Choroid plexus epithelial cell (primary cell): ENCODE measurements around the gene GSTM1.

Experiments
- DNase-seq: peaks from one replicate; pipeline ENCODE4 v3.0.0-alpha.2; 2010; ENCODE audit warnings: low read depth
- H3K4me3 ChIP-seq: 2 replicates; pipeline ENCODE4 v1.5.1; 2011; ENCODE audit warnings: low read depth, mild to moderate bottlenecking, control low read depth, low read length, moderate library complexity
- TF ChIP-seq, protein P1 (sequence below): conservative IDR thresholded peaks from 2 replicates; pipeline ENCODE4 v1.5.1; 2011; ENCODE audit warnings: low read depth, mild to moderate bottlenecking, control low read depth, inconsistent platforms, low read length, moderate library complexity

The GSTM1 gene

DNA sequence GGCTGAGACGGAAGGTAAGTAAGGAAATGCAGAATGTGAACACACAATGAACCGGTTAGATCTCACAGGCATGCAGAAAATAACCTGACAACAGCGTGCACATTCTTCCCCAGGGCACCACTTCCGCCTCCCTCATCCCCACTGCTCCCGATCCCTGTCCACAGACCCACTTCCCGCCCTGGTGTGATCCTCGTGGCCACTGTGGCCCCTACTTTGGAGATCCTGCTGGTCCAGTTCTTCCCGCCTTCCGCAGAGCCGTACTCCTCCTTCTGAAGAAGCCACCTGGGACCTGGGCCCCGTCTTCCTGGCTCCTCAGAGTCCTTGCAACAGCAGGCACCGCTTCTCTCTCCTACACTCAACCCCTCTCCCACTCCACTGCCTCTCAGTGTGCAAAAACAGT is 33.1 kb upstream of the GSTM1 start:
- no peak for DNase-seq
- TF ChIP-seq, protein P1, sequence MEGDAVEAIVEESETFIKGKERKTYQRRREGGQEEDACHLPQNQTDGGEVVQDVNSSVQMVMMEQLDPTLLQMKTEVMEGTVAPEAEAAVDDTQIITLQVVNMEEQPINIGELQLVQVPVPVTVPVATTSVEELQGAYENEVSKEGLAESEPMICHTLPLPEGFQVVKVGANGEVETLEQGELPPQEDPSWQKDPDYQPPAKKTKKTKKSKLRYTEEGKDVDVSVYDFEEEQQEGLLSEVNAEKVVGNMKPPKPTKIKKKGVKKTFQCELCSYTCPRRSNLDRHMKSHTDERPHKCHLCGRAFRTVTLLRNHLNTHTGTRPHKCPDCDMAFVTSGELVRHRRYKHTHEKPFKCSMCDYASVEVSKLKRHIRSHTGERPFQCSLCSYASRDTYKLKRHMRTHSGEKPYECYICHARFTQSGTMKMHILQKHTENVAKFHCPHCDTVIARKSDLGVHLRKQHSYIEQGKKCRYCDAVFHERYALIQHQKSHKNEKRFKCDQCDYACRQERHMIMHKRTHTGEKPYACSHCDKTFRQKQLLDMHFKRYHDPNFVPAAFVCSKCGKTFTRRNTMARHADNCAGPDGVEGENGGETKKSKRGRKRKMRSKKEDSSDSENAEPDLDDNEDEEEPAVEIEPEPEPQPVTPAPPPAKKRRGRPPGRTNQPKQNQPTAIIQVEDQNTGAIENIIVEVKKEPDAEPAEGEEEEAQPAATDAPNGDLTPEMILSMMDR: no peak
- H3K4me3 ChIP-seq: no peak overlapping the region

DNA sequence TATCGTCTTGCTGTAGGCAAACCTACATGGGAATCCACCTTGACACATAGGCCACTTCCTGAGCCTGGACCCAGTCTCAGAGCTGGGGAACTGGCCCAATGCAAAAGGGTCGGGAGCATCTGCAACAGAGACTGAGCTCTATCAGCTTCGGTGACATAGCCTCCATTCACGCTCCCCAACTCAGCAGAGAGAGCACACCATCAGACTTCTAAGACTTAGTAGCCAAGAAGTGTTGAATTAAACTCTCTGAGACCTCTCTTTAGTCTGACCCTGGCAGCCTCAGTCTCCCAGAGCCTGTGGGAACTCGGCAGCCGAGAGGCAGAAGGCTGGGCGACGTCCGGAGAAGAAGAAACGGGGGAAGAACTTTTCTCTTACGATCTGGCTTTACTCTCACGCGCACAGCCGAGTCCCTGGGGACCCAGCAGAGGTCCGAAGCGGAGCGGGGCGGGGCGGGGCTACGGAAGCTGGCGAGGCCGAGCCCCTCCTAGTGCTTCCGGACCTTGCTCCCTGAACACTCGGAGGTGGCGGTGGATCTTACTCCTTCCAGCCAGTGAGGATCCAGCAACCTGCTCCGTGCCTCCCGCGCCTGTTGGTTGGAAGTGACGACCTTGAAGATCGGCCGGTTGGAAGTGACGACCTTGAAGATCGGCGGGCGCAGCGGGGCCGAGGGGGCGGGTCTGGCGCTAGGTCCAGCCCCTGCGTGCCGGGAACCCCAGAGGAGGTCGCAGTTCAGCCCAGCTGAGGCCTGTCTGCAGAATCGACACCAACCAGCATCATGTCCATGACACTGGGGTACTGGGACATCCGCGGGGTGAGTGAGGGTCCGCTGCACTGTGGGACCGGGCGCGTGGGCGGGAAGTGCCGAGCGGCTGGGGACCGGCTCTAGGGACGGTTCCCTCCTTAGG is 31.8 kb upstream of the GSTM1 start, which contains the start of gene GSTM4:
Gene GSTM4 (plus strand): TSS at position 485 of the 905 bp plus-strand sequence. CDS start 291 bp downstream, at position 776.
- H3K4me3 ChIP-seq: peak within 1 kb of the TSS; percentile 82
- TF ChIP-seq, protein P1: peak; percentile 23
- peak; percentile 76 for DNase-seq

DNA sequence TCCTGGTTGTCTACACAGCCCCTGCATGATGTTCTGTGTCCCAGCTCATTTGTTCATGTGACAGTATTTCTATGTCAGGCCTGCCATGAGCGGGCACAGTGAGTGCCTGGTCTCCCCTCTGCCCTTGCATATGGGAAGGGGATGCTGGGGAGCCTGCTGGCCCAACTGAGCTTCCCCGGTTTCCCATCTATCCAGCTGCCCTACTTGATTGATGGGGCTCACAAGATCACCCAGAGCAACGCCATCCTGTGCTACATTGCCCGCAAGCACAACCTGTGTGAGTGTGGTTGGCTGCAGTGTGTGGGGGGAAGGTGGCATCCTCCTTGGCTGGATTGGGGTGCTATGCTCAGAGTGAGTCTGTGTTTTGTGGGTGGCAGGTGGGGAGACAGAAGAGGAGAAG is 30.2 kb upstream of the GSTM1 start:
- H3K4me3 ChIP-seq: no peak overlapping the region
- DNase-seq: no peak
- TF ChIP-seq, protein P1: no peak

DNA sequence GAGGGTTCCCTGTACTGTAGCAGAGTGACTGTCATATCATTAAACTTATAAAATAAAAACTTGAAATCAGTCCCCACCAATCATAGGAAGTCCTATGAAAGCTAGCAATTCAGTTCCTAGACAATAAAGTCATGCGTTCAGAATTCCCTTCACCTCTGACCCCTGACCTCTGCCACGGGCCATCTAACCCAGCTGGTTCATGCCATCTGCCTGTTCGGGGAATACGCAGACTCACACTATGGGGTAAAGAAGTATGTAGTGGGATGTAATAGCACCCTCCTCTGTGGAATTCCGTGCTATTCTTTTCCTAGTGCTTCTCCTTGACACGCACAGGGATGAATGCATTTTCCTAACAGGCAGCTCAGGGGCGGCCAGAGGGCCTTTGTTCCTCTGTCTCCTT is 29.6 kb upstream of the GSTM1 start:
- no peak overlapping the region for H3K4me3 ChIP-seq
- TF ChIP-seq, protein P1: no peak
- DNase-seq: no peak

DNA sequence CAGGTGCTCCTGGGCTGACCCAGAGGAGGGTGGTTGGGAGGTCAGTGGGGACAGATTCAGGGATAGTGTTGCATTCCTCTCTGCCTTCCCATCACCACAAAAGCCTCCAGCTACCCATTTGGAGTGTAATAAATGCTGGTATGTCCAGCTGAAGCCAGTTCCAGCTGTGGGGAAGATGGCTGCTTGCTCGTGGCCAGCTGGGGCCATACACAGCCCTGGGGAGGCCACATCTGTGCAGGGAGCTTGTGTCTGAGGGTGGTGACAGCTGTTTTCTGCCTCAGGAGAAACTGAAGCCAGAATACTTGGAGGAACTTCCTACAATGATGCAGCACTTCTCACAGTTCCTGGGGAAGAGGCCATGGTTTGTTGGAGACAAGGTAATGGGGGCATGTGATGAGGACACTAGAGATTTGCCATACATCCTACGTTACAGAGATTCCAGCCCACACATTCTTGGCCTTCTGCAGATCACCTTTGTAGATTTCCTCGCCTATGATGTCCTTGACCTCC is 29.0 kb upstream of the GSTM1 start:
- no peak overlapping the region for H3K4me3 ChIP-seq
- no peak for DNase-seq
- TF ChIP-seq, protein P1: no peak

DNA sequence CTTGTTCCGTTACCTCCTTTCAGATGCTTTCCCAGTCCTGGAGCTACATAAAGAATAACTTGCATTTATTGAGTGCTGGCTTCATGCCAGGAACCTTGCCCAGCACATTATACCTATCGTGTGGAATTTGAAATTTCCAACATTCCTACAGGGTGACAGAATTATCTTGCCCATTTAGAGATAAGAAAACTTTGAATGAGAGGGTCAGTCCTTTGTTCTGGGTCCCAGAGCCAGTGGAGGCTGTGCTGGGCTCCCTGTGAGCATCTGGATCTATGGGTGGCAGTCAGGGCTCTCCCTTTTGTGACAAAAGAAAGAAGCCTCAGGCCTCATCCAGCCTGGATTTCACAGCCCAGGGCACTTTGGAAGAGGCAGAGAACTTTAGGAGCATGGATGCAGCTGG is 28.5 kb upstream of the GSTM1 start:
- no peak overlapping the region for H3K4me3 ChIP-seq
- TF ChIP-seq, protein P1: no peak
- DNase-seq: no peak
